SU-DHL-6 (cell line): ENCODE data around the gene BRD9.

Experiments
- H2AFZ ChIP-seq: fragments of 200-600 bp; sonication (generic); 2 replicates; pipeline ENCODE4 v1.6.1; 2014; ENCODE audit warnings: low read depth, mild to moderate bottlenecking, moderate library complexity, mixed read lengths, antibody characterized with exemption, low read length; ENCODE audit not compliant: severe bottlenecking
- H3F3A ChIP-seq: fragments of 200-600 bp; shearing (Covaris generic); 2 replicates; pipeline ENCODE4 v1.6.0; 2016; ENCODE audit warnings: antibody characterized with exemption, mild to moderate bottlenecking; ENCODE audit not compliant: insufficient read depth
- H3K27ac ChIP-seq: fragments of 200-600 bp; sonication (generic); 2 replicates; pipeline ENCODE4 v1.5.1; 2016; ENCODE audit warnings: low read depth, mild to moderate bottlenecking, low read length, moderate library complexity, mixed read lengths
- H3K27me3 ChIP-seq: fragments of 200-600 bp; sonication (generic), shearing (Covaris generic); 2 replicates; pipeline ENCODE4 v1.6.0; 2014; ENCODE audit warnings: mild to moderate bottlenecking, low read length
- H3K36me3 ChIP-seq: fragments of 200-600 bp; sonication (generic); 2 replicates; pipeline ENCODE4 v1.6.1; 2014; ENCODE audit warnings: mild to moderate bottlenecking, low read length, mixed read lengths
- H3K4me2 ChIP-seq: fragments of 300-600, 200-600 bp; shearing (Covaris generic), sonication (generic); 2 replicates; pipeline ENCODE4 v1.6.0; 2014; ENCODE audit warnings: low read length, low read depth, mild to moderate bottlenecking; ENCODE audit not compliant: poor library complexity, severe bottlenecking
- H3K4me3 ChIP-seq: fragments of 200-600 bp; sonication (generic); 2 replicates; pipeline ENCODE4 v1.5.1; 2014; ENCODE audit warnings: antibody characterized with exemption, low read length, mild to moderate bottlenecking, mixed read lengths; ENCODE audit not compliant: insufficient read depth, poor library complexity, severe bottlenecking
- H3K79me2 ChIP-seq: fragments of 200-600 bp; sonication (generic); 2 replicates; pipeline ENCODE4 v1.6.1; 2014; ENCODE audit warnings: mild to moderate bottlenecking, low read length, moderate library complexity; ENCODE audit not compliant: insufficient read depth
- H3K9ac ChIP-seq: fragments of 200-600 bp; sonication (generic); 2 replicates; pipeline ENCODE4 v1.7.0; 2014; ENCODE audit warnings: mild to moderate bottlenecking, low read length
- H3K9me2 ChIP-seq: fragments of 200-600 bp; sonication (generic); replicated peaks from 2 replicates; pipeline ENCODE4 v1.6.1; 2014; ENCODE audit warnings: low read length; ENCODE audit not compliant: insufficient read depth
- H3K9me3 ChIP-seq: fragments of 200-600 bp; sonication (generic); 2 replicates; pipeline ENCODE4 v1.6.1; 2014; ENCODE audit warnings: low read length, mixed read lengths; ENCODE audit not compliant: insufficient read depth
- H4K20me1 ChIP-seq: fragments of 200-600 bp; sonication (generic); 2 replicates; pipeline ENCODE4 v1.6.1; 2014; ENCODE audit warnings: low read depth, mild to moderate bottlenecking, antibody characterized with exemption, low read length, moderate library complexity, mixed read lengths
- CTCF ChIP-seq: fragments of 200-600 bp; sonication (generic); IDR thresholded peaks from one replicate; pipeline ENCODE4 v1.5.1; 2017; ENCODE audit warnings: antibody characterized with exemption, mild to moderate bottlenecking, low read length, moderate library complexity; ENCODE audit not compliant: insufficient read depth, poor library complexity, severe bottlenecking
- EZH2phosphoT487 ChIP-seq: fragments of 200-600 bp; sonication (generic), shearing (Covaris generic); conservative IDR thresholded peaks from 2 replicates; pipeline ENCODE4 v1.6.1; 2018; ENCODE audit warnings: mild to moderate bottlenecking, antibody characterized with exemption, low read length, moderate library complexity, mixed read lengths

Gene BRD9

GRCh38 chr5:821504-821903, 71.1 kb downstream of the BRD9 start:
- Histone ChIP-seq H3K79me2 (no peaks in the 10 kb centered on the region), H3K27me3 (no peaks in the 10 kb centered on the region), H3K9ac (no peak overlapping the region), H3K4me3 (no peak overlapping the region), H3K27ac (no peak overlapping the region), H3F3A (no peaks in the 10 kb centered on the region), H2AFZ (no peak overlapping the region), H3K9me3 (no peaks in the 10 kb centered on the region), H3K9me2 (no peaks in the 10 kb centered on the region), H4K20me1 (no peaks in the 10 kb centered on the region), H3K36me3 (no peaks in the 10 kb centered on the region), H3K4me2 (no peak overlapping the region)
- no peak for TF ChIP-seq EZH2phosphoT487
- TF ChIP-seq CTCF: no peak

GRCh38 chr5:820245-820644, 72.4 kb downstream of the BRD9 start:
- no peaks in the 10 kb centered on the region for H3K27me3 ChIP-seq
- no peaks in the 10 kb centered on the region for H3F3A ChIP-seq
- H4K20me1 ChIP-seq: no peaks in the 10 kb centered on the region
- no peak overlapping the region for H3K9ac ChIP-seq
- H3K27ac ChIP-seq: no peak overlapping the region
- H3K9me3 ChIP-seq: no peaks in the 10 kb centered on the region
- H3K9me2 ChIP-seq: no peaks in the 10 kb centered on the region
- no peak overlapping the region for H3K4me3 ChIP-seq
- H3K4me2 ChIP-seq: no peak overlapping the region
- H2AFZ ChIP-seq: no peak overlapping the region
- TF ChIP-seq EZH2phosphoT487 (no peak), CTCF (no peak)
- no peaks in the 10 kb centered on the region for H3K79me2 ChIP-seq
- H3K36me3 ChIP-seq: no peaks in the 10 kb centered on the region

DNA sequence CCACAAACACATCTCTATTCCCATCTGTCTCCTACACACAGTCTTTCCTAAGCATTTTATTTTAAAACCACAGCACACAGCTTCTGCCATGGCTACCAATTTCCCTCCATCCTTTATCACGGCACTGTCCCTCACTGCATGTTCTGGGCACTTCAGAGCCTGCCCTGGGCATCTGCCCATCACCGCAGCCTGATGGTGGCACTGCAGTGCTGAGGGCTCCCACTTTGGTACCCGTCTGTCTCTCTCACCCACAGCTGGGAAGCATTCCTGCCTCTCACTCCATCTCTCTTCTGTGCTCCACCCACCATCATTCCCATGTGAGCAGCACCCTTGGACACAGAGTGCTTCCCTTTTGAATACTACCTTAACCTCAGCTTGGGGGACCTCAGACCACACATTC, 73.5 kb downstream of the BRD9 start:
- Histone ChIP-seq H3K4me3 (no peak overlapping the region), H3K9me3 (no peaks in the 10 kb centered on the region), H3K36me3 (no peaks in the 10 kb centered on the region), H3K9ac (no peak overlapping the region), H2AFZ (no peak overlapping the region), H3K27ac (no peak overlapping the region), H3K79me2 (no peaks in the 10 kb centered on the region), H3K27me3 (no peaks in the 10 kb centered on the region), H3K9me2 (no peaks in the 10 kb centered on the region), H3K4me2 (no peak overlapping the region), H3F3A (no peaks in the 10 kb centered on the region), H4K20me1 (no peaks in the 10 kb centered on the region)
- TF ChIP-seq EZH2phosphoT487 (no peak), CTCF (no peak)

- no peaks in the 10 kb centered on the region for H3K27me3 ChIP-seq
- TF ChIP-seq EZH2phosphoT487: no peak
- TF ChIP-seq CTCF: no peak
Observed at GRCh38 chr5:816176-816575, 76.4 kb downstream of the BRD9 start.

More at GRCh38 chr5:816176-816575, 76.4 kb downstream of the BRD9 start:
- H3K27ac ChIP-seq: no peak overlapping the region
- no peak overlapping the region for H3K4me2 ChIP-seq
- H2AFZ ChIP-seq: no peak overlapping the region
- no peak overlapping the region for H3K9ac ChIP-seq
- H3K79me2 ChIP-seq: no peaks in the 10 kb centered on the region
- no peaks in the 10 kb centered on the region for H4K20me1 ChIP-seq
- H3K36me3 ChIP-seq: no peaks in the 10 kb centered on the region
- H3K9me3 ChIP-seq: no peaks in the 10 kb centered on the region
- no peaks in the 10 kb centered on the region for H3K9me2 ChIP-seq
- no peak overlapping the region for H3K4me3 ChIP-seq
- H3F3A ChIP-seq: no peaks in the 10 kb centered on the region
